Parathyroid adenoma (tissue), 2 donors: ENCODE results near the gene CREB3.
A peak's percentile ranks its signal among the peaks of the same experiment; 100 is the strongest.

Experiments
- H2AFZ ChIP-seq: fragments of 300-600 bp; sonication (generic); one replicate; pipeline ENCODE4 v1.7.0; 2017; ENCODE audit warnings: antibody characterized with exemption, mild to moderate bottlenecking
- H3K27ac ChIP-seq: fragments of 300-600 bp; sonication (generic); one replicate; pipeline ENCODE4 v1.7.0; 2017
- H3K27me3 ChIP-seq: fragments of 300-600 bp; sonication (generic); one replicate; pipeline ENCODE4 v1.7.0; 2017; ENCODE audit warnings: low read length; ENCODE audit not compliant: control insufficient read depth, insufficient read depth
- H3K36me3 ChIP-seq: fragments of 300-600 bp; sonication (generic); one replicate; pipeline ENCODE4 v1.7.0; 2017; ENCODE audit warnings: low read length; ENCODE audit not compliant: control insufficient read depth, insufficient read depth
- H3K4me1 ChIP-seq: fragments of 300-600 bp; sonication (generic); one replicate; pipeline ENCODE4 v1.7.0; 2017; ENCODE audit warnings: control low read depth
- H3K4me2 ChIP-seq: fragments of 300-600 bp; sonication (generic); one replicate; pipeline ENCODE4 v1.7.0; 2017; ENCODE audit warnings: low read length
- H3K4me3 ChIP-seq: fragments of 300-600 bp; sonication (generic); one replicate; pipeline ENCODE4 v1.7.0; 2017; ENCODE audit warnings: low read depth, low read length
- H3K79me2 ChIP-seq: fragments of 300-600 bp; sonication (generic); one replicate; pipeline ENCODE4 v1.7.0; 2017; ENCODE audit warnings: control low read depth
- H3K9ac ChIP-seq: fragments of 300-600 bp; sonication (generic); one replicate; pipeline ENCODE4 v1.7.0; 2017; ENCODE audit warnings: mild to moderate bottlenecking
- H3K9me3 ChIP-seq: fragments of 300-600 bp; sonication (generic); one replicate; pipeline ENCODE4 v1.7.0; 2017; ENCODE audit warnings: low read length; ENCODE audit not compliant: control insufficient read depth
- TF ChIP-seq, protein P1 (sequence below): fragments of 300-600 bp; sonication (generic); IDR thresholded peaks from one replicate; pipeline ENCODE4 v1.7.0; 2017; ENCODE audit warnings: antibody characterized with exemption, mild to moderate bottlenecking
- donor health status: primary hyperparathyroidism.

The CREB3 gene

DNA sequence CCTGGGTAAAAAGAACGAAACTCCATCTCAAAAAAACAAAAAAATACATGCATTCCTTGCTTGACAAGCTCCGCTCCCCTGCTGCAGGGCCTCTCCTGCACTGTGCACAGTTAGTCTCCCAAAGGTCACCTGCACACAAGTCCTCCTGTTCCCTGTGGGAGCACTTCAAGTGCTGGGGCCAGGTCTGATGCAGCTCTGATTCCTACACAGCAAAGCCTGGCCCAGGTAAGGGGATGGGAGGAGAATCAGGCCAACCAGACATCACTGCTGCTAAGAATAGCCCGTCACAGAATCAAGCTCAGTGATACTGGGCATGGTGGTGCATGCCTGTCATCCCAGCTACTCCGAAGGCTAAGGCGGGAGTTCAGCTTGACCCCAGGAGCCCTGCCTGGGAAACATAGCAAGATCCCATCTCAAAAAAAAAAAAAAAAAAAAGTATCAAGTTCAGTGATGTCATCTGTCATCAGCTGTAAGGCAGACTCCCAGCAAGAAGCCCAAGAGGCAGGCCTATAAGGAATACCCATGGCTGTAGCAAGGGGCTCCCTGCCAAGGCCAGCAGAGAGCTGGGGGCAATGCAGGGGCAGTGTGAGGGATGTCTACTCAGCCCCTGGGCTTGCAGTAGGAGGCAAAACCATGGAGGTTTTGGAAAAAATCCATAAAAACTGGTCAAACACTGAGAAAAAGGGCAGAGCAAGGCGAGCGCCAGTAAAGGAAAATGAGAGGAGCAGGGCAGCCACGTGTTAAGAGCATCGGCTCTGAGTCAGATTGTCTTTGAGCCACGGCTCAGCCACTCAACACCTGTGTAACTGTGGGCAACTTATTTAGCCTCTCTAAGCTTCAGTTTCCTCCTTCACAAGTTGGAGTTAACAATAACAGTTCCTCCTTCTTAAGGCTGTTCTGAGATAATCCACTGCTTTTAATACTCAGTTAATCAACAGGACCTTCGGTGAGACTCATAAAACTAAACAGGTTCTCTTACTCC lies 46.0 kb upstream of the CREB3 start:
- Histone ChIP-seq H3K9ac (no peak overlapping the region), H2AFZ (peak overlapping the region; percentile 35), H3K27ac (peak overlapping the region; percentile 70), H3K36me3 (no peaks in the 10 kb centered on the region), H3K79me2 (no peaks in the 10 kb centered on the region), H3K4me2 (no peak overlapping the region), H3K9me3 (no peaks in the 10 kb centered on the region), H3K27me3 (no peaks in the 10 kb centered on the region), H3K4me1 (peaks cover 8% of the 10 kb centered on the region), H3K4me3 (no peak overlapping the region)
- TF ChIP-seq, protein P1, sequence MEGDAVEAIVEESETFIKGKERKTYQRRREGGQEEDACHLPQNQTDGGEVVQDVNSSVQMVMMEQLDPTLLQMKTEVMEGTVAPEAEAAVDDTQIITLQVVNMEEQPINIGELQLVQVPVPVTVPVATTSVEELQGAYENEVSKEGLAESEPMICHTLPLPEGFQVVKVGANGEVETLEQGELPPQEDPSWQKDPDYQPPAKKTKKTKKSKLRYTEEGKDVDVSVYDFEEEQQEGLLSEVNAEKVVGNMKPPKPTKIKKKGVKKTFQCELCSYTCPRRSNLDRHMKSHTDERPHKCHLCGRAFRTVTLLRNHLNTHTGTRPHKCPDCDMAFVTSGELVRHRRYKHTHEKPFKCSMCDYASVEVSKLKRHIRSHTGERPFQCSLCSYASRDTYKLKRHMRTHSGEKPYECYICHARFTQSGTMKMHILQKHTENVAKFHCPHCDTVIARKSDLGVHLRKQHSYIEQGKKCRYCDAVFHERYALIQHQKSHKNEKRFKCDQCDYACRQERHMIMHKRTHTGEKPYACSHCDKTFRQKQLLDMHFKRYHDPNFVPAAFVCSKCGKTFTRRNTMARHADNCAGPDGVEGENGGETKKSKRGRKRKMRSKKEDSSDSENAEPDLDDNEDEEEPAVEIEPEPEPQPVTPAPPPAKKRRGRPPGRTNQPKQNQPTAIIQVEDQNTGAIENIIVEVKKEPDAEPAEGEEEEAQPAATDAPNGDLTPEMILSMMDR = no peak

DNA sequence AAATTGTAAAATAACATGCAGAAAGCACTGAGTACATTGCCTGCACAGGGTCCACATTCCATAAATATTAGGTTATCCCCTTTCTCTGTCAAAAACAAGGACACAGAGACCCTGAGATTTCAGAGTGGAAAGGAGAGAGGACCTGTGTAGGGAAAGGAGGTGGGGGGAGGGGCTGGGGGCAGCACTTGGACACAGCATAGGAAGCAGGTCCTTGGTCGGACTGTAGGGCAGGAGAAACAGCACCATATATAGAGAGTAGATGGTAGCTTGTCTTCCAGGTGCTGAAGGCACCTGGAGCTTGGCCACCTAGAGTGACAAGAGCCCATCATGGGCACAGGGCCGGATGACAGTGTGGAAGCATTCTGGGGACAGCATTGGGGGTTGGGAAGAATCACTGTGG lies 45.2 kb upstream of the CREB3 start:
- Histone ChIP-seq H3K36me3 (no peaks in the 10 kb centered on the region), H3K9ac (no peak overlapping the region), H3K79me2 (no peaks in the 10 kb centered on the region), H3K4me3 (no peak overlapping the region), H2AFZ (no peak overlapping the region), H3K9me3 (no peaks in the 10 kb centered on the region), H3K27ac (peak overlapping the region; percentile 70), H3K4me2 (no peak overlapping the region), H3K27me3 (no peaks in the 10 kb centered on the region), H3K4me1 (peaks cover 8% of the 10 kb centered on the region)
- TF ChIP-seq, protein P1 = no peak

DNA sequence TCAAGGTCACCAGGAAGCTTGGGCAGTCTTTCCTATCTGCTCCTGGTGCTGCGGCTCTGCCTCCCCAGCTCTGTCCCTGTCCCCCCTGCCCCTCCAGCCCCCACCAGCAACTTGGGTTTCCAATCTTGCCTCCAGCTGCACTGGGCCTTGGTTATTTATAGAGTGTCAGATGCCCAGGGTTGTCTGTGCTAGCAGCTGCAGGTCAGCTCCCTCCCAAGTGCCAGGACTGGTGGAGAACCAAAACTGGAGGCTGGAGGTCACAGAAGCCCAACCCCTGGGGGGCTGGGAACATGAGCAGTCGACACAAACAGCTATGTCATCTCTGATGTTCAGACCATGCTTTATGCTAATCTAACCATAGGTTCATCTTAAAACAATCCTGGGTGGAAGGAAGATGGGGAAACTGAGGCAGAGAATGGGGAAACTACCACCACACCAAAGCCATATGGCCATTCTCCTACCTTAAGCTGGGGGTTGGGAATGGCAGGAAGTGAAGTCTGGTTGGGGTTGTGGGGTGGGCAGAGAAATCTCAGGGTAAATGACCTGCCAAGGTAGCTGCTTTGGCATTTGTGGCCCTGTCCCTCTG lies 44.4 kb upstream of the CREB3 start:
- no peaks in the 10 kb centered on the region for H3K79me2 ChIP-seq
- no peaks in the 10 kb centered on the region for H3K36me3 ChIP-seq
- H3K4me2 ChIP-seq = no peak overlapping the region
- peaks cover 8% of the 10 kb centered on the region for H3K4me1 ChIP-seq
- no peak overlapping the region for H3K27ac ChIP-seq
- H2AFZ ChIP-seq = no peak overlapping the region
- H3K4me3 ChIP-seq = no peak overlapping the region
- H3K9ac ChIP-seq = no peak overlapping the region
- no peaks in the 10 kb centered on the region for H3K27me3 ChIP-seq
- no peaks in the 10 kb centered on the region for H3K9me3 ChIP-seq
- TF ChIP-seq, protein P1 = no peak

DNA sequence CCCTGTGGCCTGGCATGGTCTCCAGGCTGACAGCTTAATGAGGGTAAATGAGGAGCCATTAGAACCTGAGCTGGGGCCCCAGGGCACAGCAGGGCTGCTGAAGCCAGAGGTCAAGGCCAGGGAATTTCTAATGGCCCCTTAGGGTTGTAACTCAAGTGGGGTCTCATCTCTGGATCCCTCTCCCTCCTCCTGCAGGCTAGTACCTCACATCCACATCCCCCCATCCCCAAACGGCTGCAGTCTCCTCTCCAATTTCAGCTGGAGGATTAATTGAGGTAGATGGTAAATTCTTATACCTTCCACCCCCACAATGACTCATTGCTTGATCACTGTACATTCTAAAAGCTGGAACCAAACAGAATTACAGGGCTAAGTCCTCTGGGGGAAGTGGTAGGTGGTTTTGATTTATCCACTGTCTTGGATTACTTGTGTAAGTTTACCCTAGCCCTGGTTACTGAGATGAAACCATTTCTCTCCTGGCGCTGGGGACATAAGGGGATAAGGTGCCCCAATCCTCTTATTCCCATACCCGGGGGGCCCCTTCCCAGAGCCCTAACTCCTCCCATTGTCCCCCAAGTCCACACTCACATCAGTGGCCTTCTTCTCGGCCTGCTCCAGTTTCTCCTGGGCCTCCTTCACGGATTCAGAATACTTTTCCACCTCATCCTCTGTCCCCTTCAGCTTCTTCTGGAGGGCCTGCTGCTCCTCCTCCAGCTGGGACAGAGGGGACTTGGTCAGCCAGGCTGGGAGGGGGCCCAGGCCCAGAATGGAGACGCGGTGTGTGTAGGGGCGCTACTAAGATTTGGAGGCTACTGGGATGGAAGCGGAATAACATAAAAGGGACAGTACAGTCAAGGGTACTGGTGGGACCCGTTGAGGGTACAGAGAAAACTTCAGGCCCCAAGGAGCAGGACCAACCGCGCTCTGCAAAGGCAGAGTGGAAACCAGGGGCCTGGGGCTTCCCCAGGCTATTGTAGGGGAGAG lies 43.6 kb upstream of the CREB3 start:
- Histone ChIP-seq H3K4me3 (peak overlapping the region; percentile 14), H3K9me3 (no peaks in the 10 kb centered on the region), H3K27ac (no peak overlapping the region), H3K27me3 (no peaks in the 10 kb centered on the region), H3K4me2 (no peak overlapping the region), H3K79me2 (no peaks in the 10 kb centered on the region), H3K4me1 (peaks cover 8% of the 10 kb centered on the region), H2AFZ (no peak overlapping the region), H3K9ac (no peak overlapping the region), H3K36me3 (no peaks in the 10 kb centered on the region)
- TF ChIP-seq, protein P1 = no peak
